Muscle of leg (tissue), 11 donors: ENCODE measurements around the gene KRTDAP. TPM values are rescaled to one million over a fixed set of nuclear protein-coding genes. Genes with fewer than 3 reads are reported as not detected.

Experiments
- DNase-seq: peaks from one replicate; pipeline ENCODE4 v3.0.0; 2013
- H3K27ac ChIP-seq: one replicate; pipeline ENCODE4 v1.5.1; 2013; ENCODE audit warnings: mild to moderate bottlenecking, low read length, control low read depth
- H3K27me3 ChIP-seq: one replicate; pipeline ENCODE4 v1.6.1; 2013; ENCODE audit warnings: low read length; ENCODE audit not compliant: control insufficient read depth, insufficient read depth
- H3K36me3 ChIP-seq: one replicate; pipeline ENCODE4 v1.6.1; 2013; ENCODE audit warnings: low read length; ENCODE audit not compliant: control insufficient read depth, insufficient read depth
- H3K4me1 ChIP-seq: one replicate; pipeline ENCODE4 v1.6.1; 2013; ENCODE audit warnings: low read length; ENCODE audit not compliant: control insufficient read depth, insufficient read depth
- H3K4me3 ChIP-seq: one replicate; pipeline ENCODE4 v1.5.1; 2013; ENCODE audit warnings: low read length, control low read depth
- H3K9me3 ChIP-seq: replicated peaks from 2 replicates; pipeline ENCODE4 v1.6.1; 2013; ENCODE audit warnings: low read depth, low read length; ENCODE audit not compliant: control insufficient read depth
- WGBS: methylation state at CpG from one replicate; pipeline ENCODE4 v1.1.5; 2013; ENCODE audit warnings: missing lambda C conversion rate; ENCODE audit not compliant: insufficient coverage; 5-methylcytosine and 5-hydroxymethylcytosine counted together
- polyA plus RNA-seq, 8 donors: library from polyadenylated mRNA; unstranded; fragments of 120-200 nt; gene quantifications; one replicate each; pipeline versions ENCODE4 v1.2.1 to v1.2.3, GENCODE V29; 2013; ENCODE audit warnings: inconsistent platforms in 1 of 8, low replicate concordance in 1 of 8; ENCODE audit not compliant: insufficient read length in 8 of 8, insufficient read depth in 1 of 8
- total RNA-seq: library from RNA; stranded (reverse); fragments of 120-200 nt; gene quantifications from one replicate; pipeline ENCODE4 v1.2.4, GENCODE V29; 2013

The KRTDAP gene
- total and polyA plus RNA-seq, 9 donors: 0.18 to 36.6 (median 0.58) TPM; not detected in 4

GRCh38 chr19:35439921-35440320 lies 50.3 kb downstream of the KRTDAP start:
- 71% methylated on average over 3 of the region's 6 CpGs for WGBS

GRCh38 chr19:35438527-35438926 lies 51.7 kb downstream of the KRTDAP start:
- Histone ChIP-seq H3K4me1 (peaks cover 44% of the 10 kb centered on the region), H3K9me3 (no peaks in the 10 kb centered on the region), H3K27me3 (no peaks in the 10 kb centered on the region), H3K27ac (no peak overlapping the region), H3K4me3 (no peak overlapping the region), H3K36me3 (no peaks in the 10 kb centered on the region)
- WGBS: 45% methylated on average over 5 of the region's 5 CpGs
- DNase-seq: no peak

More at GRCh38 chr19:35439921-35440320, 50.3 kb downstream of the KRTDAP start:
- no peak overlapping the region for H3K27ac ChIP-seq
- no peaks in the 10 kb centered on the region for H3K27me3 ChIP-seq
- no peaks in the 10 kb centered on the region for H3K36me3 ChIP-seq
- H3K9me3 ChIP-seq: no peaks in the 10 kb centered on the region
- DNase-seq: no peak
- peaks cover 30% of the 10 kb centered on the region for H3K4me1 ChIP-seq
- H3K4me3 ChIP-seq: no peak overlapping the region

- WGBS: 100% methylated on average over 1 of the region's 5 CpGs
- H3K27me3 ChIP-seq: no peaks in the 10 kb centered on the region
- no peak overlapping the region for H3K4me3 ChIP-seq
- DNase-seq: no peak
- peaks cover 45% of the 10 kb centered on the region for H3K4me1 ChIP-seq
- H3K27ac ChIP-seq: no peak overlapping the region
- no peaks in the 10 kb centered on the region for H3K9me3 ChIP-seq
- H3K36me3 ChIP-seq: no peaks in the 10 kb centered on the region
Observed at GRCh38 chr19:35438096-35438495, 52.2 kb downstream of the KRTDAP start.

- Histone ChIP-seq H3K4me1 (peaks cover 45% of the 10 kb centered on the region), H3K27me3 (no peaks in the 10 kb centered on the region), H3K36me3 (no peaks in the 10 kb centered on the region), H3K27ac (peak overlapping the region; percentile 86), H3K9me3 (no peaks in the 10 kb centered on the region), H3K4me3 (no peak overlapping the region)
- no peak for DNase-seq
- 87% methylated on average over 14 of the region's 15 CpGs for WGBS
Observed at GRCh38 chr19:35437406-35437951, 52.8 kb downstream of the KRTDAP start.

Other genes with a start within 250 kb of the KRTDAP start
- gene LSR, start 241.5 kb downstream of the KRTDAP start, total RNA-seq: 2.9 TPM
- gene LSR, start 241.5 kb downstream of the KRTDAP start, polyA plus RNA-seq: 10 to 100 TPM in 1 of 8 donors, 1 to 10 TPM in 7; 3.2 to 15.2 (median 5.7) TPM
- 44.9 TPM for gene USF2, start 221.5 kb downstream of the KRTDAP start, total RNA-seq
- gene USF2, start 221.5 kb downstream of the KRTDAP start, polyA plus RNA-seq: 100 to 1,000 TPM; 102 to 132 (median 109) TPM
- gene HAMP, start 207.9 kb downstream of the KRTDAP start, total RNA-seq: 0.18 TPM
- gene HAMP, start 207.9 kb downstream of the KRTDAP start, polyA plus RNA-seq: under 1 TPM in 7 of 8 donors, not detected in 1; 0.04 to 0.41 (median 0.10) TPM
- gene MAG, start 198.3 kb downstream of the KRTDAP start, total RNA-seq: 2.6 TPM
- 1 to 10 TPM in 3 of 8 donors, under 1 TPM in 5; 0.16 to 2.5 (median 0.48) TPM for gene MAG, start 198.3 kb downstream of the KRTDAP start, polyA plus RNA-seq
- gene CD22, start 161.3 kb downstream of the KRTDAP start, total RNA-seq: 3.3 TPM
- 1 to 10 TPM in 3 of 8 donors, under 1 TPM in 5; 0.55 to 8.9 (median 0.92) TPM for gene CD22, start 161.3 kb downstream of the KRTDAP start, polyA plus RNA-seq
- 0.04 TPM for gene FFAR1, start 142.6 kb downstream of the KRTDAP start, total RNA-seq
- under 1 TPM in 2 of 8 donors, not detected in 6; 0.07 to 0.14 TPM for gene FFAR1, start 142.6 kb downstream of the KRTDAP start, polyA plus RNA-seq
- gene FFAR3, start 132.0 kb downstream of the KRTDAP start, total RNA-seq: 0.22 TPM
- under 1 TPM in 5 of 8 donors, not detected in 3; 0.06 to 0.24 (median 0.16) TPM for gene FFAR3, start 132.0 kb downstream of the KRTDAP start, polyA plus RNA-seq
- not detected for gene GPR42, start 119.4 kb downstream of the KRTDAP start, total RNA-seq
- gene GPR42, start 119.4 kb downstream of the KRTDAP start, polyA plus RNA-seq: under 1 TPM in 1 of 8 donors, not detected in 7; 0.15 TPM
- 0.22 TPM for gene FFAR2, start 42.2 kb downstream of the KRTDAP start, total RNA-seq
- gene FFAR2, start 42.2 kb downstream of the KRTDAP start, polyA plus RNA-seq: under 1 TPM in 7 of 8 donors, not detected in 1; 0.10 to 0.73 (median 0.23) TPM
- gene DMKN, start 23.2 kb upstream of the KRTDAP start, total RNA-seq: 2.0 TPM
- 10 to 100 TPM in 1 of 8 donors, 1 to 10 TPM in 7; 1.1 to 22.6 (median 2.1) TPM for gene DMKN, start 23.2 kb upstream of the KRTDAP start, polyA plus RNA-seq
- gene SBSN, start 37.8 kb upstream of the KRTDAP start, total RNA-seq: not detected
- gene SBSN, start 37.8 kb upstream of the KRTDAP start, polyA plus RNA-seq: 1 to 10 TPM in 1 of 8 donors, under 1 TPM in 3, not detected in 4; 0.10 to 5.1 (median 0.40) TPM
- gene GAPDHS, start 43.0 kb upstream of the KRTDAP start, total RNA-seq: not detected
- gene GAPDHS, start 43.0 kb upstream of the KRTDAP start, polyA plus RNA-seq: not detected
- 51.4 TPM for gene TMEM147, start 55.2 kb upstream of the KRTDAP start, total RNA-seq
- gene TMEM147, start 55.2 kb upstream of the KRTDAP start, polyA plus RNA-seq: 10 to 100 TPM; 41.5 to 50.1 (median 44.6) TPM
- gene ATP4A, start 73.2 kb upstream of the KRTDAP start, total RNA-seq: not detected
- gene ATP4A, start 73.2 kb upstream of the KRTDAP start, polyA plus RNA-seq: under 1 TPM in 1 of 8 donors, not detected in 7; 0.52 TPM
- not detected for gene PMIS2, start 95.7 kb upstream of the KRTDAP start, total RNA-seq
- gene PMIS2, start 95.7 kb upstream of the KRTDAP start, polyA plus RNA-seq: not detected
- 9.5 TPM for gene HAUS5, start 122.3 kb upstream of the KRTDAP start, total RNA-seq
- 10 to 100 TPM in 7 of 8 donors, 1 to 10 TPM in 1; 9.4 to 16.1 (median 12.6) TPM for gene HAUS5, start 122.3 kb upstream of the KRTDAP start, polyA plus RNA-seq
- gene RBM42, start 138.6 kb upstream of the KRTDAP start, total RNA-seq: 32.8 TPM
- gene RBM42, start 138.6 kb upstream of the KRTDAP start, polyA plus RNA-seq: 10 to 100 TPM; 44.7 to 55.3 (median 51.5) TPM
- 1.6 TPM for gene ETV2, start 151.3 kb upstream of the KRTDAP start, total RNA-seq
- gene ETV2, start 151.3 kb upstream of the KRTDAP start, polyA plus RNA-seq: 1 to 10 TPM; 1.7 to 4.9 (median 3.2) TPM
- gene COX6B1, start 157.9 kb upstream of the KRTDAP start, total RNA-seq: 582 TPM
- gene COX6B1, start 157.9 kb upstream of the KRTDAP start, polyA plus RNA-seq: 100 to 1,000 TPM; 263 to 328 (median 300) TPM
- gene UPK1A, start 176.1 kb upstream of the KRTDAP start, total RNA-seq: not detected
- 1 to 10 TPM in 1 of 8 donors, under 1 TPM in 2, not detected in 5; 0.17 to 7.7 (median 0.28) TPM for gene UPK1A, start 176.1 kb upstream of the KRTDAP start, polyA plus RNA-seq
- not detected for gene ZBTB32, start 214.1 kb upstream of the KRTDAP start, total RNA-seq
- gene ZBTB32, start 214.1 kb upstream of the KRTDAP start, polyA plus RNA-seq: under 1 TPM in 6 of 8 donors, not detected in 2; 0.25 to 0.40 (median 0.36) TPM
- 7.6 TPM for gene KMT2B, start 227.5 kb upstream of the KRTDAP start, total RNA-seq
- gene KMT2B, start 227.5 kb upstream of the KRTDAP start, polyA plus RNA-seq: 10 to 100 TPM; 17.3 to 33.7 (median 25.3) TPM